Heart right ventricle (tissue), 16 donors: ENCODE measurements around the gene DROSHA. TPM values are rescaled to one million over a fixed set of nuclear protein-coding genes. Genes with fewer than 3 reads are reported as not detected.
"Not testable (repeated sequence)": the region's sequence is repeated elsewhere in the genome, so short reads cannot be mapped to it uniquely, and the experiment has no call there.

Experiments
- ATAC-seq, 8 donors: fragments of 200-7000 bp; cut with Tn5 transposase; one replicate each; pipeline ENCODE4 v1.9.1; 2020; ENCODE audit warnings: mild to moderate bottlenecking in 8 of 8, moderate library complexity in 8 of 8, moderate number of reproducible peaks in 1 of 8
- DNase-seq, 2 donors: peaks; one replicate each; pipeline ENCODE4 v3.0.0-alpha.2; 2020
- H3K27ac ChIP-seq, 10 donors: fragments of 200-600 bp; sonication (generic) in 2 of 10; one replicate each; pipeline versions ENCODE4 v1.5.0 to v1.8.0; 2020 to 2022; ENCODE audit warnings: mild to moderate bottlenecking in 3 of 10
- H3K27me3 ChIP-seq, 7 donors: fragments of 200-600 bp; one replicate each; pipeline ENCODE4 v1.8.0; 2021 to 2022; ENCODE audit warnings: mild to moderate bottlenecking in 2 of 7
- H3K36me3 ChIP-seq, 9 donors: fragments of 200-600 bp; sonication (generic) in 1 of 9; one replicate each; pipeline versions ENCODE4 v1.5.0 to v1.8.0; 2020 to 2022; ENCODE audit warnings: mild to moderate bottlenecking in 2 of 9
- H3K4me1 ChIP-seq, 9 donors: fragments of 200-600 bp; sonication (generic) in 1 of 9; one replicate each; pipeline versions ENCODE4 v1.5.0 to v1.8.0; 2020 to 2022; ENCODE audit warnings: mild to moderate bottlenecking in 4 of 9
- H3K4me3 ChIP-seq, 10 donors: fragments of 200-600 bp; sonication (generic) in 2 of 10; one replicate each; pipeline versions ENCODE4 v1.5.0 to v1.8.0; 2020 to 2022; ENCODE audit warnings: mild to moderate bottlenecking in 7 of 10, moderate library complexity in 2 of 10
- H3K9me3 ChIP-seq, 11 donors: fragments of 200-600 bp in 10 of 11; sonication (generic) in 2 of 11; one replicate each; pipeline versions ENCODE4 v1.5.0 to v1.8.0; 2013 to 2022; ENCODE audit warnings: mild to moderate bottlenecking in 2 of 11, control low read depth in 1 of 11, moderate library complexity in 1 of 11
- WGBS, 2 donors: extraction: QIAGEN DNeasy Blood & Tissue Kit; methylation state at CpG; one replicate each; pipeline ENCODE4 v1.1.7; 2013; ENCODE audit warnings: inconsistent platforms in 1 of 2; 5-methylcytosine and 5-hydroxymethylcytosine counted together
- intact Hi-C, 10 donors: fragments of 100-400 bp; cut with DNase I; formaldehyde crosslinking; loops; one replicate each; pipeline versions ENCODE4 v1.11.1 to v1.14.2; 2022
- polyA plus RNA-seq, 2 donors: library from polyadenylated mRNA; stranded (reverse); fragments of 200-250 nt; gene quantifications; one replicate each; pipeline ENCODE4 v1.2.3, GENCODE V29; 2013
- total RNA-seq, 10 donors: library from RNA; stranded (reverse); fragmentation: NEBNext Ultra II Directional in 3 of 10; extraction: Animal tissue kit (Norgen Biotek cat#: 25700) in 3 of 10; gene quantifications; one replicate each; pipeline versions ENCODE4 v1.2.1 to v1.2.4, GENCODE V29; 2021 to 2023
- TF ChIP-seq, protein P1 (sequence below), 9 donors: fragments of 200-600 bp; sonication (generic) in 2 of 9; IDR thresholded peaks; one replicate each; pipeline versions ENCODE4 v1.5.0 to v1.8.0; 2021 to 2022; ENCODE audit warnings: antibody characterized with exemption in 9 of 9, mild to moderate bottlenecking in 5 of 9, moderate library complexity in 1 of 9
- donor health status: Arrhythmogenic right ventricular cardiomyopathy.
- donor health status: ischemic (EF 13 %, LVEDD 7.1; RV severe dilation, severe dysfunction).
- donor health status: healthy with polysubstance abuse.
- donor health status: DM: no; HTN: yes; CAD: no.
- donor health status: DM: no; HTN: no; CAD: no.
- donor health status: ischemic (EF 25% LVEDD 6.9; RV normal size, moderate dysfunction).
- donor health status: ischemic (EF 25% LVEDD 5.7; RV mildly dilated, moderate dysfunction).
- donor health status: healthy.
- donor health status: DM: yes; HTN: yes; CAD: no.
- donor health status: Ischemic cardiomyopathy.
- donor health status: ischemic (EF 35%, LVEDD 5.7; RV mildly dilated, moderate dysfunction).
- donor health status: nonischemic (EF 11% LVEDD 7.7; RV severe dilation, severe dysfunction).
- donor health status: DM: yes; HTN: yes; CAD: no.
- donor health status: PGD.
- donor health status: ischemic (EF 29% LVEDD 5.4; RV normal size, mild dysfunction).
- donor health status: nonischemic (EF 23%, LVEDD 6.1; RV moderate dilation, normal function).

The DROSHA gene
- total and polyA plus RNA-seq, 12 donors, result 29.8 to 47.6 (median 36.2) TPM

- Histone ChIP-seq H3K4me1 (no peaks in the 10 kb centered on the region), H3K4me3 (no peak overlapping the region), H3K9me3 (no peaks in the 10 kb centered on the region), H3K27me3 (no peaks in the 10 kb centered on the region), H3K36me3 (no peaks in the 10 kb centered on the region), H3K27ac (no peak overlapping the region)
- DNase-seq (no peak), ATAC-seq (no peak)
- intact Hi-C loops, result no loop called here
- TF ChIP-seq, protein P1, sequence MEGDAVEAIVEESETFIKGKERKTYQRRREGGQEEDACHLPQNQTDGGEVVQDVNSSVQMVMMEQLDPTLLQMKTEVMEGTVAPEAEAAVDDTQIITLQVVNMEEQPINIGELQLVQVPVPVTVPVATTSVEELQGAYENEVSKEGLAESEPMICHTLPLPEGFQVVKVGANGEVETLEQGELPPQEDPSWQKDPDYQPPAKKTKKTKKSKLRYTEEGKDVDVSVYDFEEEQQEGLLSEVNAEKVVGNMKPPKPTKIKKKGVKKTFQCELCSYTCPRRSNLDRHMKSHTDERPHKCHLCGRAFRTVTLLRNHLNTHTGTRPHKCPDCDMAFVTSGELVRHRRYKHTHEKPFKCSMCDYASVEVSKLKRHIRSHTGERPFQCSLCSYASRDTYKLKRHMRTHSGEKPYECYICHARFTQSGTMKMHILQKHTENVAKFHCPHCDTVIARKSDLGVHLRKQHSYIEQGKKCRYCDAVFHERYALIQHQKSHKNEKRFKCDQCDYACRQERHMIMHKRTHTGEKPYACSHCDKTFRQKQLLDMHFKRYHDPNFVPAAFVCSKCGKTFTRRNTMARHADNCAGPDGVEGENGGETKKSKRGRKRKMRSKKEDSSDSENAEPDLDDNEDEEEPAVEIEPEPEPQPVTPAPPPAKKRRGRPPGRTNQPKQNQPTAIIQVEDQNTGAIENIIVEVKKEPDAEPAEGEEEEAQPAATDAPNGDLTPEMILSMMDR (IDR thresholded peaks at IDR 0.05), result no peak
- 94 to 95% methylated on average over 10 of the region's 10 CpGs for WGBS, 2 donors
Observed at GRCh38 chr5:31573494-31574142, 41.7 kb upstream of the DROSHA start.

DNA sequence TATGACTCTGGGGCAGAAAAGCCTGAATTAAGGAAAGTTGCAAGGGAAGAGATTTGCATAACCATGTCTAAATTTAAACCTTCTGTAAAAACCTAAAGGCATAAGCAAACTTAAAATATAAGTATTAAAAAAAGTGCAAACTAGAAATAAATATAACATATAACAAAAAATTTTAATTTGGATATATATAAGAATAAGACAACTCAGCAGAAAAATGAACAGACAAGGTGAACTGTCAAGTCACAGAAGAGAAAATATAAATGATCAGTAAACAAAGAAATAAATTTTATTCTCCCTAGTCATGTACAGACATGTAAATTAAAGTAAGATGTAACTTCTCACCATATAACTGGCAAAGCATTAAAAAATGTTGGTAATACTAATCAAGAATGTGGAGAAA lies 37.2 kb upstream of the DROSHA start:
- H3K27ac ChIP-seq, result no peak overlapping the region
- H3K36me3 ChIP-seq, result no peaks in the 10 kb centered on the region
- DNase-seq, result no peak
- no peaks in the 10 kb centered on the region for H3K4me1 ChIP-seq
- peaks cover 0 to 8% (median 0%) of the 10 kb centered on the region in 11 donors for H3K9me3 ChIP-seq
- TF ChIP-seq, protein P1 (IDR thresholded peaks at IDR 0.05), result no peak
- no peaks in the 10 kb centered on the region for H3K27me3 ChIP-seq
- no peak overlapping the region for H3K4me3 ChIP-seq
- intact Hi-C loops, result loop anchor here in 1 of 10 donors (10.0 kb wide), 1 partner anchor 516 kb away; no protein-coding TSS in a partner anchor
- ATAC-seq, result no peak

GRCh38 chr5:31568302-31568835 lies 36.5 kb upstream of the DROSHA start:
- WGBS, 2 donors, result 98% methylated on average over 1 of the region's 1 CpG
- Histone ChIP-seq H3K4me1 (peaks cover 0 to 1% (median 0%) of the 10 kb centered on the region in 9 donors), H3K27me3 (no peaks in the 10 kb centered on the region), H3K36me3 (no peaks in the 10 kb centered on the region), H3K27ac (no peak overlapping the region), H3K4me3 (no peak overlapping the region), H3K9me3 (peaks cover 0 to 8% (median 0%) of the 10 kb centered on the region in 11 donors)
- TF ChIP-seq, protein P1 (IDR thresholded peaks at IDR 0.05), result no peak
- intact Hi-C loops, result loop anchor here in 1 of 10 donors (10.0 kb wide), 1 partner anchor 516 kb away; no protein-coding TSS in a partner anchor
- no peak for ATAC-seq
- DNase-seq, result no peak

GRCh38 chr5:31566362-31566761 lies 34.5 kb upstream of the DROSHA start:
- intact Hi-C loops, result loop anchor here in 1 of 10 donors (10.0 kb wide), 1 partner anchor 518 kb away; no protein-coding TSS in a partner anchor
- H3K36me3 ChIP-seq, ATAC-seq, DNase-seq, H3K4me3 ChIP-seq, H3K27me3 ChIP-seq, H3K27ac ChIP-seq, H3K9me3 ChIP-seq: not testable (repeated sequence)
- WGBS, 2 donors, result 90 to 95% methylated on average over 3 of the region's 3 CpGs
- H3K4me1 ChIP-seq, result peaks cover 0 to 15% (median 7%) of the 10 kb centered on the region in 9 donors

DNA sequence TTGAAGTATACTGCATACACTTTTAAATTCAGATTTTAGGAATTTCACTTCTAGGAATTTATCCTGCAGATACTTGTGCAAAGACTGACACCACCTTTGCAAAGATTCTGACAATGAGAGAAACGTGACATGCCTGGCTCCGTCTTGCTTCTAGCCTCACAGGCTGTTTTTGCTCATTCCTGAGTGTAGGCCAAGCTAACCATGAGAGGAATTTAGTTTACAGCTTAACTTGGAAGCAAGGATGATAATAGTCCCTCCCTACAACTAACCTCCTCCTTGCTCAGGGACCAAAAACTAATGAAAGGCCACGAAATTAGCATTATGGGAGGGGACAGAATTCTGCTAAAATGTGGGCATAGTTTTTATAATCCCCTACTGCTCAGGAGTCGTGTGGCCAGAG lies 31.3 kb upstream of the DROSHA start:
- H3K4me3 ChIP-seq, result no peak overlapping the region
- no peaks in the 10 kb centered on the region for H3K36me3 ChIP-seq
- TF ChIP-seq, protein P1 (IDR thresholded peaks at IDR 0.05), result no peak
- DNase-seq (no peak), ATAC-seq (peak in 3 of 8 donors; percentile 19 to 48 (median 42))
- H3K27me3 ChIP-seq, result no peaks in the 10 kb centered on the region
- intact Hi-C loops, result loop anchor here in 1 of 10 donors (10.0 kb wide), 1 partner anchor 522 kb away; no protein-coding TSS in a partner anchor
- H3K4me1 ChIP-seq, result peaks cover 0 to 15% (median 7%) of the 10 kb centered on the region in 9 donors
- H3K9me3 ChIP-seq, result peaks cover 0 to 8% (median 0%) of the 10 kb centered on the region in 11 donors
- H3K27ac ChIP-seq, result no peak overlapping the region
- WGBS, 2 donors, result 38 to 43% methylated on average over 4 of the region's 4 CpGs
